Esophagus muscularis mucosa (tissue), 4 donors: ENCODE results near the gene NLRP3. TPM values are rescaled to one million over a fixed set of nuclear protein-coding genes. Genes with fewer than 3 reads are reported as not detected.

Experiments
- DNase-seq: peaks from one replicate; pipeline ENCODE4 v3.0.0-alpha.2; 2017; ENCODE audit errors: extremely low spot score
- H3K27ac ChIP-seq, 4 donors: fragments of 200-600 bp; sonication (generic); replicated peaks in 1 of 4; 1 replicate in 3 of 4; 2 replicates in 1 of 4; pipeline ENCODE4 v1.5.1; 2016 to 2019; ENCODE audit warnings: mild to moderate bottlenecking in 1 of 4
- H3K27me3 ChIP-seq, 4 donors: fragments of 200-600 bp; sonication (generic); one replicate each; pipeline versions ENCODE4 v1.5.1 to v1.6.0; 2016 to 2019
- H3K36me3 ChIP-seq, 4 donors: fragments of 200-600 bp; sonication (generic); one replicate each; pipeline ENCODE4 v1.5.1; 2016 to 2019
- H3K4me1 ChIP-seq, 4 donors: fragments of 200-600 bp; sonication (generic); one replicate each; pipeline ENCODE4 v1.5.1; 2016 to 2019
- H3K4me3 ChIP-seq, 4 donors: fragments of 200-600 bp; sonication (generic); 1 replicate in 2 of 4; 2 replicates in 2 of 4; pipeline ENCODE4 v1.5.1; 2016 to 2019; ENCODE audit warnings: mild to moderate bottlenecking in 4 of 4, moderate library complexity in 1 of 4
- H3K9me3 ChIP-seq, 4 donors: fragments of 200-600 bp; sonication (generic); 1 replicate in 3 of 4; 2 replicates in 1 of 4; pipeline ENCODE4 v1.5.1; 2016 to 2019
- EP300 ChIP-seq: sonication (generic); formaldehyde crosslinking; IDR thresholded peaks from one replicate; pipeline ENCODE4 v1.6.1; 2017; ENCODE audit warnings: antibody characterized with exemption
- POLR2A ChIP-seq: fragments of 450-650 bp; IDR thresholded peaks from one replicate; pipeline ENCODE4 v1.6.1; 2017; ENCODE audit warnings: antibody characterized with exemption, moderate library complexity, mild to moderate bottlenecking, low read depth
- POLR2AphosphoS5 ChIP-seq, 2 donors: sonication (generic); formaldehyde crosslinking; IDR thresholded peaks; one replicate each; pipeline ENCODE4 v1.6.1; 2017; ENCODE audit warnings: antibody characterized with exemption in 2 of 2
- WGBS: methylation state at CpG from one replicate; pipeline ENCODE4 v1.1.5; 2018; 5-methylcytosine and 5-hydroxymethylcytosine counted together
- intact Hi-C: fragments of 100-400 bp; cut with DNase I; formaldehyde crosslinking; loops from one replicate; pipeline ENCODE4 v1.15.1; 2023
- total RNA-seq, 4 donors: library from RNA; depleted of rRNA; stranded (reverse); fragments of >200 nt; gene quantifications; one replicate each; pipeline versions ENCODE4 v1.1.0 to v1.2.1, GENCODE V29; 2016
- TF ChIP-seq, protein P1 (sequence below), 3 experiments: fragments of 200-600 bp in 2 of 3; fragments of 450-650 bp in 1 of 3; sonication (generic) in 2 of 3; IDR thresholded peaks; one replicate each; pipeline ENCODE4 v1.5.1; 2017 to 2019; ENCODE audit warnings: antibody characterized with exemption in 3 of 3, mild to moderate bottlenecking in 2 of 3, moderate library complexity in 1 of 3

NLRP3 gene
- total RNA-seq, 4 donors from 2014 or later = 1.3 to 4.5 (median 1.6) TPM

DNA sequence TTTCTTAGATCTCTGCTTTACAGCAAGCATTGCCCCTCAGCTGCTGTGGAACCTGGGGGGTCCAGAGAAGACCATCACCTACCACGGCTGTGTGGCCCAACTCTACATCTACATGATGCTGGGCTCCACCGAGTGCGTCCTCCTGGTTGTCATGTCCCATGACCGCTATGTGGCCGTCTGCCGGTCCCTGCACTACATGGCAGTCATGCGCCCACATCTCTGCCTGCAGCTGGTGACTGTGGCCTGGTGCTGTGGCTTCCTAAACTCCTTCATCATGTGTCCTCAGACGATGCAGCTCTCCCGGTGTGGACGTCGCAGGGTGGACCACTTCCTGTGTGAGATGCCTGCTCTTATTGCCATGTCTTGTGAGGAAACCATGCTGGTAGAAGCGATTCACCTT lies 75.4 kb downstream of the NLRP3 start:
- no peak overlapping the region for H3K4me3 ChIP-seq
- intact Hi-C loops = no loop called here
- no peak overlapping the region for H3K27ac ChIP-seq
- WGBS = 84% methylated on average over 9 of the region's 12 CpGs
- no peaks in the 10 kb centered on the region for H3K36me3 ChIP-seq
- no peak for DNase-seq
- TF ChIP-seq EP300 (no peak), POLR2AphosphoS5 (IDR thresholded peaks at IDR 0.05) (no peak), POLR2A (no peak)
- TF ChIP-seq, protein P1, sequence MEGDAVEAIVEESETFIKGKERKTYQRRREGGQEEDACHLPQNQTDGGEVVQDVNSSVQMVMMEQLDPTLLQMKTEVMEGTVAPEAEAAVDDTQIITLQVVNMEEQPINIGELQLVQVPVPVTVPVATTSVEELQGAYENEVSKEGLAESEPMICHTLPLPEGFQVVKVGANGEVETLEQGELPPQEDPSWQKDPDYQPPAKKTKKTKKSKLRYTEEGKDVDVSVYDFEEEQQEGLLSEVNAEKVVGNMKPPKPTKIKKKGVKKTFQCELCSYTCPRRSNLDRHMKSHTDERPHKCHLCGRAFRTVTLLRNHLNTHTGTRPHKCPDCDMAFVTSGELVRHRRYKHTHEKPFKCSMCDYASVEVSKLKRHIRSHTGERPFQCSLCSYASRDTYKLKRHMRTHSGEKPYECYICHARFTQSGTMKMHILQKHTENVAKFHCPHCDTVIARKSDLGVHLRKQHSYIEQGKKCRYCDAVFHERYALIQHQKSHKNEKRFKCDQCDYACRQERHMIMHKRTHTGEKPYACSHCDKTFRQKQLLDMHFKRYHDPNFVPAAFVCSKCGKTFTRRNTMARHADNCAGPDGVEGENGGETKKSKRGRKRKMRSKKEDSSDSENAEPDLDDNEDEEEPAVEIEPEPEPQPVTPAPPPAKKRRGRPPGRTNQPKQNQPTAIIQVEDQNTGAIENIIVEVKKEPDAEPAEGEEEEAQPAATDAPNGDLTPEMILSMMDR (IDR thresholded peaks at IDR 0.05) = no peak
- H3K9me3 ChIP-seq = no peaks in the 10 kb centered on the region
- no peaks in the 10 kb centered on the region for H3K4me1 ChIP-seq
- peaks cover 0 to 7% (median 0%) of the 10 kb centered on the region in 4 donors for H3K27me3 ChIP-seq

DNA sequence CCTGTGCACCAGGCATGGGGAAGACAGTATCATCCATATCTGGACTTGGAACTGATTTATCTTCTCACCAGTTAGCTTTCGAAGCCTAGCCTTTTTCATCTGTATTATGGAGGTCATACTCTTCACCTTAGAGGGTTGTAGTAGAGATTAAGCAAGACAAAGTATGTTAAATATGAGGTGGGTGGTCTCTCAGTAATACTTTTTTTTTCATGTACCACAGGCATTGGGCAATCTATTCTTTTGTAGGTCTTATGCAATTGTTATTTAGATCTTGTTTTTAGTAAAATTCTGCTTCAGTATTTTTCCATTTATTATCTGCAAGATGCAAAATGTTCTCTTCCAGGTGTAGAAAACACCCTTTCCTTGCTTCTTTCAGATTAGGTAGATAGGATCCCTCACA lies 77.1 kb downstream of the NLRP3 start:
- Histone ChIP-seq H3K9me3 (no peaks in the 10 kb centered on the region), H3K36me3 (no peaks in the 10 kb centered on the region), H3K27ac (no peak overlapping the region), H3K27me3 (peaks cover 0 to 7% (median 0%) of the 10 kb centered on the region in 4 donors), H3K4me1 (no peaks in the 10 kb centered on the region), H3K4me3 (no peak overlapping the region)
- TF ChIP-seq, protein P1 (IDR thresholded peaks at IDR 0.05) = no peak
- TF ChIP-seq POLR2A (no peak), EP300 (no peak)
- no peak for DNase-seq
- 63% methylated on average over 1 of the region's 1 CpG for WGBS
- intact Hi-C loops = no loop called here

DNA sequence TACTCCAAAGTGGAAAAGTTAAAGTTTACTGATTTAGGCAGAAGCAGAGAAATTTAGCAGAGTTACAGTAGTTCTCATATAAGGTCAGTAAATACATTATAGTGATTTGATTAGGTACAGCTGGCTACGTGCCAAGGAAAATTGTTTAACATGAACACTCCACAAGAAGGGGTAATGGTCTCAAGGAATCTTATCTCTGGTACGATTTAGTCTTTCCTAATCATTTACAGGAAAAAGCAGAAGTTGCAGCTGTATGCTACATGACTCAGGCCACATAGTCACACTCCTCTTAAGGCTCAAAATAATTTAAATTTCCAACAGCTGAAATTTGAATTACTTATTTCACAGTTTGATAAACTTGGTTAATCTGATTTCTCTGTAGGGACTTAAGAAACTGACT lies 78.8 kb downstream of the NLRP3 start:
- WGBS = 23% methylated on average over 2 of the region's 2 CpGs
- no peak for DNase-seq
- Histone ChIP-seq H3K4me1 (no peaks in the 10 kb centered on the region), H3K9me3 (no peaks in the 10 kb centered on the region), H3K27ac (no peak overlapping the region), H3K27me3 (peaks cover 0 to 7% (median 0%) of the 10 kb centered on the region in 4 donors), H3K4me3 (no peak overlapping the region), H3K36me3 (no peaks in the 10 kb centered on the region)
- TF ChIP-seq POLR2AphosphoS5 (IDR thresholded peaks at IDR 0.05) (no peak), POLR2A (no peak), EP300 (no peak)
- TF ChIP-seq, protein P1 (IDR thresholded peaks at IDR 0.05) = no peak
- intact Hi-C loops = no loop called here

DNA sequence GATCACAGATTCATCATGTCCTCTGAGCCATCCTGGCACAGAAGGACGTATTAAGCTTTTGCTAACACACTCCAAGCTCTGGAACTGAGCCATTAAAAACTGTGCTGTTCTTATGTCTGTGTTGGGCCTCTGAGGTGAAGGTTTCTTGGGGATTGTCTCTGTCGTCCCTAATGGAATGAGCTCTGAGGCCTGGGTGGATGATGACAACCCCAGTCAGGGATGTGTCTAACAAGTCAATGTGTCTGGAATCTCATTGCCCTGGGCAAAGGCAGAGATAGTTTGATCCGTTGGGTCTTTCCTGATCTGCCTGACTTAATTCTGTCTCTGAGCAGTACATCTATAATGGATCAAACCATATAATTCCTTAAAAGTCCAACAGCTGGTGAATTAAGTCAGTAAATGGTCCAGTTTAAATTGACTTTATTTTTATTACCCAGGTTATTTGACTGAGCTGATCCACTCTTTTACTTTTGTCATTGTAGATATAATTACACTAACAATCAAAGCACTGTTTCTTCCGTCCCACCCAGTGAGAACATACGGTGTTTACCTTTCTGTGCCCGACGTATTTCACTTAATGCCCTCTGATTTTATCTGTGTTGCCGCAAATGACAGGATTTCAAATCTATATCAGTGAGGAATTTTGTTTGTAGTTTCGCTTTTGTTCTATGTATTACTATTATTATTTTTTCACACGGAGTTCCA lies 80.8 kb downstream of the NLRP3 start:
- WGBS = 51% methylated on average over 10 of the region's 10 CpGs
- no peak overlapping the region for H3K27ac ChIP-seq

More for the DNA sequence above, 80.8 kb downstream of the NLRP3 start:
- no peaks in the 10 kb centered on the region for H3K4me1 ChIP-seq
- no peak for DNase-seq
- H3K4me3 ChIP-seq = no peak overlapping the region
- H3K36me3 ChIP-seq = no peaks in the 10 kb centered on the region
- intact Hi-C loops = no loop called here
- no peaks in the 10 kb centered on the region for H3K9me3 ChIP-seq
- peaks cover 0 to 2% (median 0%) of the 10 kb centered on the region in 4 donors for H3K27me3 ChIP-seq
- TF ChIP-seq POLR2AphosphoS5 (IDR thresholded peaks at IDR 0.05) = no peak
- no peak for TF ChIP-seq EP300
- no peak for TF ChIP-seq POLR2A
- TF ChIP-seq, protein P1 (IDR thresholded peaks at IDR 0.05) = no peak

Other genes with a start within 250 kb of the NLRP3 start
- 10 to 100 TPM; 21.6 to 62.7 (median 43.3) TPM for gene ZNF124, start 244.2 kb upstream of the NLRP3 start, total RNA-seq
- not detected for gene VN1R5, start 160.1 kb upstream of the NLRP3 start, total RNA-seq
- gene ZNF496, start 84.3 kb upstream of the NLRP3 start, total RNA-seq = 10 to 100 TPM; 23.7 to 34.3 (median 33.3) TPM
- gene OR2B11, start 41.9 kb downstream of the NLRP3 start, total RNA-seq = not detected
- not detected for gene OR2C3, start 120.3 kb downstream of the NLRP3 start, total RNA-seq
- gene GCSAML, start 133.0 kb downstream of the NLRP3 start, total RNA-seq = 1 to 10 TPM in 1 of 4 donors, under 1 TPM in 3; 0.13 to 1.3 (median 0.53) TPM
- not detected for gene OR2G2, start 172.2 kb downstream of the NLRP3 start, total RNA-seq
- not detected for gene OR2G3, start 189.4 kb downstream of the NLRP3 start, total RNA-seq